H1 (cell line): ENCODE results near the gene IFIT5. TPM values are rescaled to one million over a fixed set of nuclear protein-coding genes. Genes with fewer than 3 reads are reported as not detected.

ENCODE experiments used
- CTCF ChIA-PET: fragments of 300-600 bp; sonication (Branson Sonifier 250); formaldehyde crosslinking; loops from one replicate; lab custom pipeline; 2021; ENCODE audit not compliant: partially characterized antibody; lab: Charles Lee
- POLR2A ChIA-PET: fragments of 300-600 bp; sonication (Branson Sonifier 250); formaldehyde crosslinking; loops from one replicate; lab custom pipeline; 2021; ENCODE audit warnings: inconsistent platforms; ENCODE audit not compliant: partially characterized antibody; lab: Charles Lee
- DNase-seq, 2 experiments: peaks; one replicate each; pipeline versions ENCODE4 v3.0.0 to v3.0.0-alpha.2; 2010 to 2022; ENCODE audit warnings: low spot score in 2 of 2, low read depth in 1 of 2, mixed read lengths in 1 of 2
- FAIRE-seq: peaks from 2 replicates; lab custom pipeline; 2011; peaks lifted over from hg19 to GRCh38; lab: Jason Lieb, UNC
- H2AFZ ChIP-seq: 2 replicates; pipeline ENCODE4 v1.8.1; 2012; ENCODE audit warnings: low read length, inconsistent platforms
- H2AK5ac ChIP-seq: 2 replicates; pipeline ENCODE4 v1.6.1; 2013; ENCODE audit warnings: low read depth, low read length
- H2BK120ac ChIP-seq: replicated peaks from 2 replicates; pipeline ENCODE3; 2013; ENCODE audit warnings: low read depth, low read length, inconsistent platforms
- H2BK12ac ChIP-seq: 2 replicates; pipeline ENCODE4 v1.6.1; 2013; ENCODE audit warnings: low read depth, low read length
- H2BK15ac ChIP-seq: 2 replicates; pipeline ENCODE4 v1.6.1; 2013; ENCODE audit warnings: low read length
- H2BK20ac ChIP-seq: 2 replicates; pipeline ENCODE4 v1.6.1; 2013; ENCODE audit warnings: low read length
- H2BK5ac ChIP-seq: 2 replicates; pipeline ENCODE4 v1.6.1; 2013; ENCODE audit warnings: low read depth, low read length
- H3K14ac ChIP-seq: 2 replicates; pipeline ENCODE4 v1.6.1; 2013; ENCODE audit warnings: inconsistent platforms; ENCODE audit not compliant: insufficient read length
- H3K18ac ChIP-seq: 2 replicates; pipeline ENCODE4 v1.6.1; 2013; ENCODE audit warnings: low read length; ENCODE audit errors: extremely low read depth
- H3K23ac ChIP-seq: 2 replicates; pipeline ENCODE4 v1.6.1; 2013; ENCODE audit warnings: inconsistent platforms; ENCODE audit not compliant: insufficient read length
- H3K23me2 ChIP-seq: 2 replicates; pipeline ENCODE4 v1.6.1; 2013; ENCODE audit warnings: low read depth, low read length
- H3K27ac ChIP-seq: 2 replicates; pipeline ENCODE4 v1.6.1; 2011; ENCODE audit warnings: low read depth, low read length, inconsistent platforms
- H3K27me3 ChIP-seq, 4 experiments: replicated peaks in 1 of 4; 1 replicate in 1 of 4; 2 replicates in 3 of 4; pipeline versions ENCODE4 v1.6.1 to v1.8.1; 2011 to 2013; ENCODE audit warnings: low read length in 3 of 4, mild to moderate bottlenecking in 3 of 4, inconsistent platforms in 2 of 4, mixed read lengths in 2 of 4, moderate library complexity in 1 of 4; ENCODE audit not compliant: control insufficient read depth in 3 of 4, insufficient read depth in 3 of 4; ENCODE audit errors: extremely low read depth in 1 of 4
- H3K36me3 ChIP-seq, 4 experiments: 2 replicates each; pipeline versions ENCODE4 v1.6.1 to v1.8.1; 2011 to 2013; ENCODE audit warnings: mild to moderate bottlenecking in 4 of 4, low read length in 3 of 4, moderate library complexity in 2 of 4, control low read depth in 1 of 4, inconsistent platforms in 1 of 4; ENCODE audit not compliant: insufficient read depth in 4 of 4, control insufficient read depth in 2 of 4
- H3K4ac ChIP-seq: replicated peaks from 2 replicates; pipeline ENCODE3; 2013; ENCODE audit warnings: low read length, low read depth, mixed read lengths, inconsistent platforms; ENCODE audit not compliant: insufficient read length
- H3K4me1 ChIP-seq, 4 experiments: replicated peaks in 1 of 4; 1 replicate in 1 of 4; 2 replicates in 3 of 4; pipeline versions ENCODE4 v1.6.1 to v1.8.1; 2011 to 2013; ENCODE audit warnings: low read length in 3 of 4, inconsistent platforms in 2 of 4, mixed read lengths in 1 of 4; ENCODE audit not compliant: insufficient read depth in 4 of 4, control insufficient read depth in 3 of 4
- H3K4me2 ChIP-seq, 2 experiments: 2 replicates each; pipeline versions ENCODE4 v1.6.1 to v1.8.1; 2011 to 2013; ENCODE audit warnings: low read depth in 2 of 2, low read length in 2 of 2, control low read depth in 1 of 2, inconsistent platforms in 1 of 2, mild to moderate bottlenecking in 1 of 2; ENCODE audit not compliant: insufficient read depth in 1 of 2
- H3K4me3 ChIP-seq, 4 experiments: fragments of 200-600, 300-600 bp in 1 of 4; sonication (generic), shearing (Covaris generic), sonication (Bioruptor Twin) in 1 of 4; 2 replicates each; pipeline versions ENCODE4 v1.5.1 to v1.8.1; 2011 to 2016; ENCODE audit warnings: low read length in 4 of 4, low read depth in 3 of 4, control low read depth in 2 of 4, inconsistent platforms in 2 of 4, mild to moderate bottlenecking in 2 of 4, mixed read lengths in 1 of 4, moderate library complexity in 1 of 4; ENCODE audit not compliant: insufficient read depth in 2 of 4; ENCODE audit errors: extremely low read depth in 1 of 4
- H3K56ac ChIP-seq: replicated peaks from 2 replicates; pipeline ENCODE3; 2013; ENCODE audit warnings: low read depth, mild to moderate bottlenecking, mixed read lengths, low read length, inconsistent platforms; ENCODE audit not compliant: insufficient read length
- H3K79me1 ChIP-seq: 2 replicates; pipeline ENCODE4 v1.6.1; 2013; ENCODE audit warnings: low read depth, low read length, control low read depth
- H3K79me2 ChIP-seq, 2 experiments: 2 replicates each; pipeline versions ENCODE4 v1.6.1 to v1.8.1; 2012 to 2013; ENCODE audit warnings: low read length in 2 of 2, mild to moderate bottlenecking in 2 of 2, inconsistent platforms in 1 of 2; ENCODE audit not compliant: insufficient read depth in 2 of 2, control insufficient read depth in 1 of 2
- H3K9ac ChIP-seq, 4 experiments: replicated peaks in 1 of 4; 1 replicate in 1 of 4; 2 replicates in 3 of 4; pipeline versions ENCODE4 v1.6.1 to v1.8.1; 2011 to 2013; ENCODE audit warnings: low read depth in 3 of 4, low read length in 3 of 4, control low read depth in 2 of 4, mild to moderate bottlenecking in 2 of 4, moderate library complexity in 2 of 4, inconsistent platforms in 1 of 4; ENCODE audit errors: extremely low read depth in 1 of 4
- H3K9me3 ChIP-seq, 2 experiments: 2 replicates each; pipeline versions ENCODE4 v1.6.1 to v1.8.1; 2012 to 2013; ENCODE audit warnings: mild to moderate bottlenecking in 2 of 2, moderate library complexity in 2 of 2, control low read depth in 1 of 2, inconsistent platforms in 1 of 2, low read depth in 1 of 2, low read length in 1 of 2, mixed read lengths in 1 of 2; ENCODE audit not compliant: insufficient read depth in 2 of 2
- H4K20me1 ChIP-seq, 2 experiments: replicated peaks in 1 of 2; 2 replicates each; pipeline versions ENCODE3 to v1.8.1; 2011 to 2013; ENCODE audit warnings: inconsistent platforms in 2 of 2, low read length in 2 of 2, mild to moderate bottlenecking in 1 of 2; ENCODE audit not compliant: insufficient read depth in 2 of 2, control insufficient read depth in 1 of 2
- H4K5ac ChIP-seq: 2 replicates; pipeline ENCODE4 v1.6.1; 2013; ENCODE audit warnings: low read length, low read depth, mixed read lengths, inconsistent platforms; ENCODE audit not compliant: insufficient read length
- H4K8ac ChIP-seq: 2 replicates; pipeline ENCODE4 v1.8.0; 2013; ENCODE audit warnings: mild to moderate bottlenecking, moderate library complexity, low read length, inconsistent platforms; ENCODE audit not compliant: insufficient read depth; ENCODE audit errors: extremely low read depth
- H4K91ac ChIP-seq: replicated peaks from 2 replicates; pipeline ENCODE3; 2013; ENCODE audit warnings: low read length, mixed read lengths, inconsistent platforms; ENCODE audit not compliant: insufficient read length
- EGR1 ChIP-seq: IDR thresholded peaks from 2 replicates; pipeline ENCODE4 v1.6.1; 2011; ENCODE audit warnings: low read depth, low read length, borderline replicate concordance
- EP300 ChIP-seq, 2 experiments: IDR thresholded peaks; 1 replicate in 1 of 2; 2 replicates in 1 of 2; pipeline ENCODE4 v1.6.1; 2011 to 2012; ENCODE audit warnings: low read depth in 2 of 2, low read length in 2 of 2, mild to moderate bottlenecking in 2 of 2, borderline replicate concordance in 1 of 2, inconsistent platforms in 1 of 2, moderate library complexity in 1 of 2
- EZH2 ChIP-seq: fragments of 200-600 bp; sonication (generic); IDR thresholded peaks from 2 replicates; pipeline ENCODE4 v1.7.1; 2012; ENCODE audit warnings: low read depth, mild to moderate bottlenecking, moderate library complexity, low read length, inconsistent platforms; ENCODE audit not compliant: severe bottlenecking
- GTF2F1 ChIP-seq: IDR thresholded peaks from 2 replicates; pipeline ENCODE4 v1.6.1; 2012; ENCODE audit warnings: low read depth, low read length, improper control_type of control experiment, borderline replicate concordance
- JUND ChIP-seq: IDR thresholded peaks from 2 replicates; pipeline ENCODE4 v1.6.1; 2011; ENCODE audit warnings: mild to moderate bottlenecking, improper control_type of control experiment, low read length
- KDM1A ChIP-seq: fragments of 200-600, 300-600 bp; sonication (generic); IDR thresholded peaks from 2 replicates; pipeline ENCODE4 v1.7.1; 2016; ENCODE audit warnings: mild to moderate bottlenecking, low read length, borderline replicate concordance
- POLR2A ChIP-seq, 2 experiments: IDR thresholded peaks; 1 replicate in 1 of 2; 2 replicates in 1 of 2; pipeline ENCODE4 v1.6.1; 2011; ENCODE audit warnings: low read depth in 2 of 2, low read length in 2 of 2, mild to moderate bottlenecking in 2 of 2; ENCODE audit errors: control extremely low read depth in 1 of 2
- SAP30 ChIP-seq: fragments of 300-600 bp; sonication (generic); IDR thresholded peaks from 2 replicates; pipeline ENCODE4 v1.7.1; 2012; ENCODE audit warnings: low read length, moderate library complexity, mild to moderate bottlenecking, inconsistent platforms; ENCODE audit not compliant: insufficient read depth, insufficient replicate concordance
- SIN3A ChIP-seq, 2 experiments: IDR thresholded peaks in 1 of 2; conservative IDR thresholded peaks in 1 of 2; 2 replicates each; pipeline ENCODE4 v1.6.1; 2011 to 2012; ENCODE audit warnings: low read length in 2 of 2, improper control_type of control experiment in 1 of 2, low read depth in 1 of 2, mild to moderate bottlenecking in 1 of 2
- SP2 ChIP-seq: IDR thresholded peaks from 2 replicates; pipeline ENCODE4 v1.6.1; 2012; ENCODE audit warnings: mild to moderate bottlenecking, low read length, inconsistent platforms
- TAF1 ChIP-seq: IDR thresholded peaks from 2 replicates; pipeline ENCODE4 v1.6.1; 2011; ENCODE audit warnings: mild to moderate bottlenecking, low read depth, low read length
- TCF12 ChIP-seq: IDR thresholded peaks from 2 replicates; pipeline ENCODE4 v1.6.1; 2011; ENCODE audit warnings: low read depth, mild to moderate bottlenecking, low read length
- WGBS, 2 experiments: shearing (Covaris generic) in 1 of 2; methylation state at CpG; one replicate each; pipeline versions ENCODE4 v1.1.6 to v1.1.7; 2013 to 2015; ENCODE audit warnings: low lambda C conversion rate in 2 of 2, mixed read lengths in 2 of 2, inconsistent platforms in 1 of 2, low coverage in 1 of 2, missing lambda C conversion rate in 1 of 2; ENCODE audit not compliant: insufficient replicate concordance in 2 of 2, insufficient coverage in 1 of 2, insufficient read length in 1 of 2; ENCODE audit errors: extremely low coverage in 1 of 2, missing lambda C conversion rate in 1 of 2; 5-methylcytosine and 5-hydroxymethylcytosine counted together
- polyA plus RNA-seq, 7 experiments: library from polyadenylated mRNA; depleted of rRNA in 3 of 7; stranded (reverse) in 5 of 7; unstranded in 2 of 7; fragments of >200 nt in 5 of 7; fragments of 200-250 nt in 2 of 7; gene quantifications; 1 replicate in 5 of 7; 2 replicates in 1 of 7; 4 replicates in 1 of 7; pipeline versions ENCODE4 v1.2.1 to v1.2.3, GENCODE V29; 2011 to 2013; ENCODE audit warnings: missing spikeins in 2 of 7, mixed read lengths in 2 of 7
- total RNA-seq: library from RNA; stranded (reverse); fragmentation: NEBNext Ultra II Directional; extraction: Animal tissue kit (Norgen Biotek cat#: 25700); gene quantifications from 2 replicates; pipeline ENCODE4 v1.2.1, GENCODE V29; 2021
- TF ChIP-seq, protein P1 (sequence below): IDR thresholded peaks from 2 replicates; pipeline ENCODE4 v1.6.1; 2012; ENCODE audit warnings: inconsistent platforms

IFIT5 gene
- total and polyA plus RNA-seq, 2 of the 8 experiments (the other 6 are each of a cell fraction or from before 2014, with no cell fraction given): 0.94 to 2.6 TPM

DNA sequence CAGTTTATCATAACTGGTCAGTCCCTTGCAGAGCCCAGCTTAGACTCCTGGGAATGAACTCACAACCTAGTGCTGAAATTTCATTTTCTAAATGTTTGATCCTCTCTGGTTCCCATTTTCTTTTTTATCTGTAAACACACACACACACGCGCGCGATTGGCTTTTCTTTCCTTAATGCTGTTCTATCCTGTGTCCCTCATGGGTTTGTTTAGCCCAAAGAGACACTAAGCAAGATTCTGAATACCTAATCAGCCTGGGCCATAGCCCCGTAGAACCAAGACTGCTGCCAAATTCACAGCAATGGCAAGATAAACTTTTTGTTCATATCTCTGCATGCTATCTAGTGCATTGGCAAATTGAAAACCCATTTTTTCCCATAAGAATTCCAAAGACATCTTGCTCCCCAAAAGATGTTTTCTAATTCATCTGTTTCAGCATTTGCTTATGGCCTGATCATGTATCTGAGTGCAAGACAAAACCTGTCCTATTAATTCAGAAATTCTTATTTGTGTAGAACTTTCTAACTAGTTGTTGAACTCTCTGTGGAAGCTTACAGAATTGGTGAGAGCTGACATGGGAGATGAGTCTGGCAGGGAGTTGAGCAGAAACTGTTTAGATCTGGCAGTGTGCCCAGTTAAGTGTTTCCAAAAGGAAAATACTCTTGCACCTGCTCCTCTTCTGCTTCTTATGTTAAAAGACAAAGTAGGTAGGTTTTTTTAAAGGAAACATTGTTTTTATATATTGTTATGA, 23.7 kb upstream of the IFIT5 start:
- H3K79me2 ChIP-seq: no peaks in the 10 kb centered on the region
- POLR2A ChIA-PET: no interaction called here
- H2BK15ac ChIP-seq: no peak overlapping the region
- H3K56ac ChIP-seq: no peak overlapping the region
- H4K20me1 ChIP-seq: no peaks in the 10 kb centered on the region
- H2AFZ ChIP-seq: no peak overlapping the region
- H3K27me3 ChIP-seq: no peaks in the 10 kb centered on the region
- H3K4me1 ChIP-seq: peaks cover 0 to 5% (median 3%) of the 10 kb centered on the region in 4 experiments; a peak in 2 of 7 replicates
- no peak overlapping the region for H3K4me3 ChIP-seq
- DNase-seq (no peak), FAIRE-seq (no peak)
- H3K14ac ChIP-seq: no peak overlapping the region
- H4K8ac ChIP-seq: no peak overlapping the region
- H3K9me3 ChIP-seq: no peaks in the 10 kb centered on the region
- H3K4me2 ChIP-seq: no peak overlapping the region
- no peaks in the 10 kb centered on the region for H3K79me1 ChIP-seq
- H2BK12ac ChIP-seq: no peak overlapping the region
- no peak overlapping the region for H4K91ac ChIP-seq
- H3K9ac ChIP-seq: no peak overlapping the region
- H3K36me3 ChIP-seq: no peaks in the 10 kb centered on the region
- no peak overlapping the region for H3K4ac ChIP-seq
- no peak overlapping the region for H3K27ac ChIP-seq
- no peak overlapping the region for H3K23ac ChIP-seq
- no peak overlapping the region for H2BK120ac ChIP-seq
- CTCF ChIA-PET: interaction anchor here (0.6 to 5.8 kb wide), 6 partner anchors 22 to 1561 kb away, joined by 3 to 30 read pairs (median 4); partner anchors contain the start of gene IFIT5
- WGBS, 2 experiments: 88% methylated on average over 5 of the region's 5 CpGs; no CpG with 5 or more reads in 1 of the 2 experiments
- no peak overlapping the region for H3K18ac ChIP-seq
- no peak overlapping the region for H2BK5ac ChIP-seq
- H2AK5ac ChIP-seq: no peak overlapping the region
- H4K5ac ChIP-seq: no peak overlapping the region
- H2BK20ac ChIP-seq: no peak overlapping the region
- no peaks in the 10 kb centered on the region; the same call in 1 of the 2 replicates for H3K23me2 ChIP-seq
- TF ChIP-seq, protein P1, sequence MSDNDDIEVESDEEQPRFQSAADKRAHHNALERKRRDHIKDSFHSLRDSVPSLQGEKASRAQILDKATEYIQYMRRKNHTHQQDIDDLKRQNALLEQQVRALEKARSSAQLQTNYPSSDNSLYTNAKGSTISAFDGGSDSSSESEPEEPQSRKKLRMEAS: no peak
- TF ChIP-seq TCF12 (no peak), EP300 (IDR thresholded peaks at IDR 0.05; ENCODE audit: borderline replicate concordance in 1 of 2, low read depth in 2 of 2, low read length in 2 of 2) (no peak), SP2 (no peak), KDM1A (no peak), SIN3A (conservative IDR thresholded peaks at IDR 0.05 in 1 of 2, IDR thresholded peaks at IDR 0.05 in 1 of 2; ENCODE audit: low read depth in 1 of 2, low read length in 2 of 2) (no peak), EGR1 (no peak), JUND (no peak), GTF2F1 (no peak), TAF1 (no peak), POLR2A (IDR thresholded peaks at IDR 0.05; ENCODE audit: control extremely low read depth in 1 of 2, low read depth in 2 of 2, low read length in 2 of 2) (no peak), SAP30 (no peak), EZH2 (no peak)
